KBM-7 (cell line): ENCODE results near the gene GABARAP.

Source experiments
- DNase-seq: peaks from one replicate; pipeline ENCODE4 v3.0.0-alpha.2; 2015
- in situ Hi-C: fragments of 300-500 bp; cut with MboI; formaldehyde crosslinking; loops from 2 replicates; pipeline ENCODE4 v1.14.3; 2020; ENCODE audit warnings: low sequenced_read_pairs, low pct_unique_long_range_greater_than_20kb, mixed read lengths

GABARAP gene

GRCh38 chr17:7214300-7215135, 27.7 kb downstream of the GABARAP start:
- DNase-seq, result peak; percentile 98
- in situ Hi-C loops, result no loop called here

GRCh38 chr17:7213895-7214299, 28.4 kb downstream of the GABARAP start:
- peak; percentile 92 for DNase-seq
- in situ Hi-C loops, result no loop called here

GRCh38 chr17:7211491-7212273, 30.6 kb downstream of the GABARAP start:
- in situ Hi-C loops, result no loop called here

GRCh38 chr17:7208754-7209460, 33.3 kb downstream of the GABARAP start:
- no peak for DNase-seq
- in situ Hi-C loops, result no loop called here

More at GRCh38 chr17:7211491-7212273, 30.6 kb downstream of the GABARAP start:
- no peak for DNase-seq

DNA sequence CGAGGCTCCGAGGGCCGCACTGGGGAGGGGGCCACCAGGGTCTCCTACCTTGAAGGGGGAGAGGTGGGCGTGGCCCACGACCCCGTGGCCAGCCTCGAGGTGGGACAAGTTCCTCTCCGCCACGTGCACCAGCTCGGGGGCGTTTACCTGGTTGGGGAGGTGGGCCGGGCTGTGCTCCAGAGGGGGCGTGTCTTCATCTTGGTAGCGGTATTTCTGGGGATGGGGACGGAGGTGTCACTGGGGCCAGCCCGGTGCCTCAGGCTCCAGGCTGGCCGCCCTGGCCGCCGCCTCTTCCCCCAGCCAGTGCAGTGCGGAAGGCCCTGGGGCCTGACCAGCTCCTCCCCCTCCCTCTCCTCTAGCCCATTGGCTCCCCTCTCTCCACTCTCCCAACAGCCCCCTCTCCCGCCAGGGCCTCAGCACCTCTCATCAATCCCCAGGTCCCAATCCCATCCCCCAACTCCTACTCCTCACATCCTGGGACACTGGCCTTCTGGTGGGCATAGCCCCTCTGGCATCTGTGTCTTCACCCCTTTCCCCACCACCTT, 34.1 kb downstream of the GABARAP start:
- in situ Hi-C loops, result no loop called here
- no peak for DNase-seq

DNA sequence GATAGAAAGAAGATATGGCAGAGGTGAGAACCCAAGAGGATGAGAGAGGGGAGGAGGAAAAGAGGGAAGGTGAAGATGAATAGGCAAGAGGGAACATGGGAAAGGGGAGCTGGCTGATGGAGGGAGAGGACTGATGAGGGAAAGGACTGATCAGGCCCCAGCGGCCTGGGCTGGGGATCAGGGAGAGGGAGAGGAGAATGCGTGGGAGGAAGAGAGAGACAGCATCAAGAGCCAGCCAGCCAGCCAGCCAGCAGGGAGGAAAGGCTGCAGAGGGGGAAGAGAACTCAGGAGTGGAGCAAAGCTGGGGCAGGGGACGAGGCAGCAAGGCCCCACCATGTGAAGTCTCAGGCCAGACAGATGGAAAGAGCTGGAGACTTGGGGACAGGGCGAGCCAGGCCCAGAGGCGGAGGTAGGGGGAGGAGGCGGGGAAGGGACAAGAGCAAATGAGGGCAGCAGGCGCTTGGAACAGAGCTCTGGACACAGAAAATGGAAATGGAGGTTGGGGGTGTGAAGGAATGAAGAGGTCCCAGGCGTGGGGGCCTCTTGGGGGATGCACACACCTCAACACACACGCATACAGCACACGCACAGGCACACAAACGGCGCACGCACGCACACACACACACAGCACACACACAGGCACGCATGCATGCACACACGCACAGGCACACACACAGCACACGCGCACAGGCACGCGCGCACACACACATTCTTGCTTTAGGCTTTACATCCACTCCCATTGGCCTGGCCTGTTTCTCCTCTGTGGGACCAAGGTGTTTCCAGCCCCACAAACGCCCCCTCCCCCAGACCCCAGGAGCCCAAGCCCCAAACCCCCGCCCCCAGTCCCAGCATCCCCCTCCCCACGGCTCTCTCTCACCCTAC, 34.9 kb downstream of the GABARAP start:
- no peak for DNase-seq
- in situ Hi-C loops, result no loop called here

DNA sequence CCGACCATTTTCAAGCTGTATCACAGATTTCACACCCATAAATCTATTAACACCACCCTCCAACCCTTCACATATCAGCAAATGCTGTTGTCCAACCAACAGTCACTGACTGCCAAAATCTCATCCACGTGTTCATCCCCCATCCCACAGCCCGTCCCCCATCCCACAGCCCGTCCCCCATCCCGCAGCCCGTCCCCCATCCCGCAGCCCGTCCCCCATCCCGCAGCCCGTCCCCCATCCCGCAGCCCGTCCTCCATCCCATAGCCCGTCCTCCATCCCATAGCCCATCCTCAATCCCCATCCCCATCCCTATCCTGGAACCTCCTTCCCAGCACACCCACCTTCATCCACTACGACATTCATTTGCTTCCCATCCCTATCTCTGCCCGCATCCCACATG, 36.7 kb downstream of the GABARAP start:
- DNase-seq, result no peak
- in situ Hi-C loops, result no loop called here

- in situ Hi-C loops, result no loop called here
- DNase-seq, result no peak
These were observed 37.3 kb downstream of the GABARAP start for GRCh38 chr17:7204828-7205461.

DNA sequence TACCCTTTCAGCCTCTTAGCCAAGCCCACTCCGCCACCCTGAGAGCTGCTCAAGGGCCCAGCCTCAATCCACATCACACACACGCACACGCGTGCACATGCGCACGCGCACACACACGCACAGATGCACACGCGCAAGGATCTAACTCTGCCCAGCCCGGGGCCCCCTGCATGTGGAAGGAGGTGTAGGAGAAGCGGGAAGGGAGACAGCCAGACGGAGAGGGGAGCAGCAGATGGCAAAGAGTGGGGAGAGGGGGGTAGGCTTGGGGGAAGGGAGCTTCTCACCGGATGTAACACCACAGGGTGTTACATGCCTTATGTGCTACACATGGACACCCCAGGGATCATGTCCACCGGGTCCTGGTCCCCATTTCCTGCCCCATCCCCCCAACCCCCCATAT, 37.9 kb downstream of the GABARAP start:
- DNase-seq, result no peak
- in situ Hi-C loops, result no loop called here

- in situ Hi-C loops, result no loop called here
- no peak for DNase-seq
These were observed 38.9 kb downstream of the GABARAP start for GRCh38 chr17:7203391-7203790.

GRCh38 chr17:7196651-7197401, 45.4 kb downstream of the GABARAP start:
- DNase-seq, result no peak
- in situ Hi-C loops, result no loop called here

- in situ Hi-C loops, result no loop called here
- no peak for DNase-seq
These were observed 46.3 kb downstream of the GABARAP start for GRCh38 chr17:7195971-7196370.

DNA sequence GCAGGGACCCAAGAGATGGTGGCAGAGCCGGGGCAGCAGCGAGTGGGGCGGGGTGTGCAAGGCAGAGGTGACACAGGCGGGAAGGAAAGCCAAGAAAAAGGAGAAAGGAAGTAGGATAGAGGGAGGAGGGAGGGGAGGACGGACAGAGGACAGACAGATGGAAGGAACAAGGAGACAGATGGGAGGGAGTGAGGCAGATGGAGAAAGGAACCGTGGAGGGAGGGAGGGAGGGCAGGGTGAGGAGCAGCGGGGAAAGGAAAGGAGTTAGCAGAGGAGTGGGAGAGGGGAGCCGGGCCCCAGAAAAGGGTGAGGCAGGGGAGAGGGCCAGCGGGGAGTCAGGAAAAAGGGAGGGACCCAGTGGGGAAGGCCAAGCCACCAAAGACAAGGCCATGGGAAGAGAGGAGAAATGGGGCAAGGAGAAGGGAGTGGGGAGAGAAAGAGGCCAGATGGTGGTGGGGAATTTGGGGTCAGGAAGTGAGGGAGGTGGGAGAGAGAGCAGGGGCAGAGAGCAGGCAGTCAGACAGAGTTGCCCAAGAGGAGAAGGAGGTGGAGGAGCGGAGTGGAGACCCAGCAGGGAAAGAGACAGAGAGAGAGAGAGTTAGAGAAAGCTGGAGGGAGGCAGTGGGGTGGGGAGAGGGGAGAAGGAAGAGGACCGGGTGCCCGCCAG, 49.8 kb downstream of the GABARAP start:
- in situ Hi-C loops, result no loop called here
- no peak for DNase-seq

DNA sequence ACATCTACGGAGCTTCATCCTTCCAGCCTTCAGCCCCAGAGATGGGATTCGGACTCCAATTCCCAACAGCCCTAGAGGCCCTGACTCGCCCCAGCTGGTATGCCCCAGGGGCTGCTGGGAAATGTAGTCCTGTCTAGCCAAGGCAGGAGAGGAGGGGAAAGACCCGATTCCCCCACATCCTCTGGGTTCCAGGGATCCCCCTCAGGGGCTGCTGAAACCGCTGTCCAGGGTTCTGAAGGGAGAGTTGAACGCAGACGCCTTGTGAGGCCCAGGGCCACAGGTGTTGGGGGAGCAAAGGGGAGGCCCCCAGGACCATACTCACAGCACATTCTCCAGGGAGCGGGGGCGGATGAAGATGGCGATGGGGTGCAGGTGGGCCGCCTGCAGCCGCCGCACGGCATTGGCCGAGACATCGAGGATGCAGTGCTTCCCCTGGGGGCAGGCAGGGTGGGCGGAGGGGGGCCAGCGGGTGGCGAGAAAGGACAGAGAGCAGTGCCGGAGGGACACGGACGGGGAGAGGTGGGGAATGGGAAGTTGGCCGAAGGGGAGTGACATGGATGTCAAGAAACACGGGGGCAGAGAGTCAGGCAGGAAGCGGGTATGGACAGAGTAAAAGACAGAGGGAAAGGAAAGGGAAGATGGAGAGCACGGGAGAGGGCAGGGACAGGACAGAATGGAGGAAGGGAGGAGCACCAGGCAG, 50.5 kb downstream of the GABARAP start:
- DNase-seq, result no peak
- in situ Hi-C loops, result no loop called here

DNA sequence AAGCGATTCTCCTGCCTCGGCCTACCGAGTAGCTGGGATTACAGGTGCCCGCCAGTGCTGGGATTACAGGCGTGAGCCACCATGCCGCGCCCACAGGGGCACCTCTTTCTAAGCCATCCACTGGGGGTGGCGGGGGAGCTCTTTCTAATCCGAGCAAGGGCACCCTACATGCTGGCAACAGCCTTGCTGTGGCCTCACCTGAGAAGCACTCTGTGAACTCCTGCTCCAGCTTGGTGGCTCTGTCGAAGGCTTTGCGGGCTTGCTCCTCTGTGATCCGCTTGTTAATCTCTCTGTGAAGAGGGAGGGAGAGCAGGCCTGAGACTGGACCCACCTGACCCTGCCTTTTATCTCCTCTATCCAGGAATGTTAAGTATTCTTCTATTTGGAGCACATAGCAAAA, 51.2 kb downstream of the GABARAP start:
- no peak for DNase-seq
- in situ Hi-C loops, result no loop called here

- in situ Hi-C loops, result no loop called here
- no peak for DNase-seq
These were observed 51.9 kb downstream of the GABARAP start for GRCh38 chr17:7190276-7190917.
